ENCODE results near the gene RNF2.
"Not testable (repeated sequence)": the region's sequence is repeated elsewhere in the genome, so short reads cannot be mapped to it uniquely, and the experiment has no call there.

Gene RNF2

DNA sequence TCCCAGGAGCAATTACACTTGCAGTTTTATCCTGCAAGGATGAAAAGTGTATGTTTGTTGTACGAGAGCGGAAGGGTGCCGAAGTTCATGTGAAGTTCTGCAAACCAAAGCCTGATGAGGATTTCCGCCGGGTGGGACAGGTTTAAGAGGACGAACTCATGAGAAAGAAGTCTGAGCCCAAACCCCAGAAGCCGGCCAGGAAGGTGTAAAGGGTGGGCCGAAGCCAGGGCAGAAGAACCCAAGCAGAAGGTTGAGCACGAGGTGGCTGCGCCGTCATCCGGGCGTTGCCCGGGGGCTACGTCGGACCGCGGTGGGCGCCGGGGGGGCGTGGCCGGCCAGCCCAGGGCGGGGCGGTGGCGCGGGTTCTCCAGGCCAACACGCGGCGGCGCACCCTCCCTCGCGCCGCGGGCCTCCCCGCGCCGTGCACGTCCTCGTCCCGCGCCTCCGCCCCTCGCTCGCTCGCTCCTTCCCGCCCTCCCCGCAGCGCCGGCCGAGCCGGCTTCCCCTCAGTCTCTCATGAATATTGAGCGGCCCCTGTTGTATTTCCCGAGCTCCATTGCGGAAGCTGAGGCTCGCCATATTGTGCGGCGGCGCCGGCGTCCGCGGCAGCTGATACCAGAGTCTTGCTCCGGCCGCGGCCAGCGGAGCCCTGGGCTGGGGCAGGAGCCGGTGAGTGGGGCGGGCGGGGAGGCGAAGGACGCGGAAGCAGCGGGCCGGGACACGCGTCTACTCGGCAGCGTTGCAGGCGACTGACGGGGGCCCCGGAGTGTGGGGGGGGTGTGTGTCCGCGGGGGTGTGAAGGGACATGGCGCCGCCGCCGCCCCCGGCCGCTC lies at the start of gene RNF2:
Gene RNF2, plus strand, starts transcription at position 578 of the 833 bp plus-strand sequence. CDS start 41,996 bp downstream, outside the sequence.
- peak; percentile 50 to 71 (median 54) for DNase-seq (ENCODE audit: low read depth in 2 of 3, low spot score in 1 of 3)

DNA sequence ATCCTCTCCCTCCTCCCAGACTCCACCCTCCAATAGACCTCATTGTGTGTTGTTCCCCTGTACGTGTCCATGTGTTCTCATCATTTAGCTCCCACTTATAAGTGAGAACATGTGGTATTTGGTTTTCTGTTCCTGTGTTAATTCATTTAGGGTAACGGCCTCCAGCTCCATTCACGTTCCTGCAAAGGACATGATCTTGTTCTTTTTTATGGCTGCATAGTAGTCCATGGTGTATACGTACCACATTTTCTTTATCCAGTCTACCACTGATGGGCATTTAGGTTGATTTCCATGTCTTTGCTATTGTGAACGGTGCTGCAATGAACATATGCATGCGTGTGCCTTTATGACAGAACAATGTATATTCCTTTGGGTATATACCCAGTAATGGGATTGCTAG lies 45.4 kb upstream of the RNF2 start:
- DNase-seq (ENCODE audit: low read depth in 2 of 3, low spot score in 1 of 3): not testable (repeated sequence)

DNA sequence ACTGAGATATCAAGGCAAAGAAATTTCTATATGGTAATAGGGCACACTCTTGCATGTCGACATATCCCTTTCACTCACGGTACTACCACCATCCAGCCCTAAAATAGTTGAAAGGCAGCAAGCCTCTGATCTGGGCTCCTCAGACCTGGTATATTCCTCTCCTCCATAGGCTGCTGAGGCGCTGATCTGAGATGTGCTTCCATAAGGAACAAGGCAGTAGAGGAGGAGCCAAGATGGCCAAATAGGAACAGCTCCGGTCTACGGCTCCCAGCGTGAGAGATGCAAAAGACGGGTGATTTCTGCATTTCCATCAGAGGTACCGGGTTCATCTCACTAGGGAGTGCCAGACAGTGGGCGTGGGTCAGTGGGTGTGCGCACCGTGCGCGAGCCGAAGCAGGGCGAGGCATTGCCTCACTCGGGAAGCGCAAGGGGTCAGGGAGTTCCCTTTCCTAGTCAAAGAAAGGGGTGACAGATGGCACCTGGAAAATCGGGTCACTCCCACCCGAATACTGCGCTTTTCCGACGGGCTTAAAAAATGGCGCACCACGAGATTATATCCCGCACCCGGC lies 44.0 kb upstream of the RNF2 start:
- not testable (repeated sequence) for DNase-seq (ENCODE audit: low read depth in 2 of 3, low spot score in 1 of 3)

DNA sequence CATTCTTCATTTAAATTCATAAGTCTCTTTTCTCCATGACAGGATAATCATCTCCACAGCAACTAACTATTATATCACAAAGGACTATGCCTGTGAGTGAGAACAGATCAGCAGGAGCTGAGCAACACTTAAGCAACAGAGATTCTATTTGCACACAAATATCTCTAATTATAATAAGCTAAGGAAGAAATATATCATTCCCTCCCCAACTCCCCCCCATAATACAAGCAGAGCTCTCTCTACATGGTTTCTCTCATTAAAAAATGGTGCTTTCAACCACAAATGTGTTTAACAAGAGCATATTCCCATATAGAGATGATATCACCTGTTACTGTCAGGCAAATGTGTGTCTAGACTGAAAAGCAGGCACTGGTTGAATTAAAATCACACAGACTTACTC lies 36.5 kb upstream of the RNF2 start:
- DNase-seq (ENCODE audit: low read depth in 2 of 3, low spot score in 1 of 3): no peak

DNA sequence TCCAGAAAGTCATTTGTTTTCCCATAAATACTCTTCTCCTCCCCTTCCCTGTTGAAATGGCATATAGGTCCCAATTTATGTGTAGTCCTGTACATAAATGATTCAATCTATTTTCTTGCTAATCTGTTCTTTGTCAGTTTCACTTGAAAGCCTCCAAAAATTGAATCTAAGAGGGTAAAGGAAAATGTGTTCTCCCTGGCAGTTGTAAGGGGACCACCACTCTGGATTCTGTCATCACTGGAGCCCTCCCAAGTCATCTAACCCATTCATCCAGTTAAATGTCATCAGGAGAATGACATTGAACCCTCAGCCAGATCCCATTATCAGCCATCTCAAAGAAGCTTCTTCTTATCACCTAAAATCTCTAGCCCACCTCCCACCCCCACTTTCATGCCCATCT lies 35.0 kb upstream of the RNF2 start:
- no peak for DNase-seq (ENCODE audit: low read depth in 2 of 3, low spot score in 1 of 3)

DNA sequence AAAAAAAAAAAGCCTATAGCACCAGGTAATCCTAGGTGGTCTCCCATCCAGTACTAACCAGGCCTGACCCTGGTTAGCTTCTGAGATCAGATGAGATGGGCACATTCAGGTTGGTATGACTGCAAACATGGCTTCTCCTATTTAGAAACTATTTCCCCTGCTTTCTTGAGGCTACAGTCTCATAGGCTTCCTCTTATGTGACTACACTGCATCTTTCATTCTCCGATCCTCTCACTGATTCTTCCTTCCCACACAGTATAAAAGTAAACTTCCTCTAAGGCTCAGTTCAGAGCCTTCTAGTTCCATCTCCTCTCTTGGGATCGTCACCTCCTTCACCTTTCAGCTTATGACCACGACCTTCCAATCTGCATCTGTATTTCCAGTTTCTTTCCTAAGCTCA lies 30.4 kb upstream of the RNF2 start:
- no peak for DNase-seq (ENCODE audit: low read depth in 2 of 3, low spot score in 1 of 3)

DNA sequence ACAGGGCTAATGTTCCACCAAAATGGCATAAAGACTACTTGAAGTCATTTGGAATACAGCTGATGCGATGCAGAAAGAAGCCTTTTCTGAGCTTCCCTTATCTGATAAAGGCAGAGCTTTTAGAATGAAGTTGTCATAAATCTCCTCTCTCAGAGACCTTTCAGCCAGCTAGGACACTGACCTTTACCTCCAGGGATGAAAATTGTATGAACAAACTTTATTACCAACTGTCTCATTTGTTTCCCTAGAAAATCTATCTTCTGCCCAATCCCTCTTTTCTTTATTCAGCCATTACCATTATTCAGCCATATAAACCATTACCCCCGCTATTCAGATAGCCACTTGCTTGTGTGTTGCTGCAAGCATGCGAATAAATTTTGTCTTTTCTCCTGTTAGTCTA lies 29.7 kb upstream of the RNF2 start:
- no peak for DNase-seq (ENCODE audit: low read depth in 2 of 3, low spot score in 1 of 3)

DNA sequence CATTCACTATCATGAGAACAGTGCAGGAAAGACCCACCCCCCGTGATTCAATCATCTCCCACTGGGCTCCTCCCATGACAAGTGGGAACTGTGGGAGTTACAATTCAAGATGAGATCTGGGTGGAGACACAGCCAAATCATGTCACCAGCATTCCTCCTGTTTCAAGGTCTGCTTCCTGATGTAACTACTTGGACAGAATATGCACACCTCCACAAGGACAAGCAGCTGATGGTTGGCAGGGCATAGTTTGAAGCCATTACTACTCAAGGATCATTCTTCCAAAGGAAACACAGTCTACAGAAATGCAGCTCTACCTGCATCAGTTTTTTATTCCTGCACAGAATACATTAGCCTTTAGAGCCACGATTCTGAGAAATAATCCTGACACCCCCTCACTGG lies 28.5 kb upstream of the RNF2 start:
- no peak for DNase-seq (ENCODE audit: low read depth in 2 of 3, low spot score in 1 of 3)

DNA sequence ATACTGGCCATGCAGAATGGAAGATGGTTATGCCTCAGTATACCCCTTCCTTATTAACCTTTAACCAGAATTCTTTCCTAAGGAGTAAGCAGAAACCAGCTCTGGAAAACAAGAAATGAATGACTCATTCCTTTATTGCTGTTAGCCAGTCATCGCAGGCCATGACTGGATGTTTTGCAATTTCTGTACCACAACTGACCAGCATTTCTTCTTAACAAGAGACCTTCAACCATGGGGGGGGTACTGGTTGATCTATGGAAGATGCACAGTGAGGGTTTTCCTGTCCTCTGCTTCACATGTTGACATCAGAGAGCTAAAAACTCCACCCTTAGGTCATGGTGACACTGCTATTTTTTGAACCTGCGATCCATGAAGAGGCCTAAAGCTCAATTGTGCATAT lies 28.0 kb upstream of the RNF2 start:
- DNase-seq (ENCODE audit: low read depth in 2 of 3, low spot score in 1 of 3): no peak

DNA sequence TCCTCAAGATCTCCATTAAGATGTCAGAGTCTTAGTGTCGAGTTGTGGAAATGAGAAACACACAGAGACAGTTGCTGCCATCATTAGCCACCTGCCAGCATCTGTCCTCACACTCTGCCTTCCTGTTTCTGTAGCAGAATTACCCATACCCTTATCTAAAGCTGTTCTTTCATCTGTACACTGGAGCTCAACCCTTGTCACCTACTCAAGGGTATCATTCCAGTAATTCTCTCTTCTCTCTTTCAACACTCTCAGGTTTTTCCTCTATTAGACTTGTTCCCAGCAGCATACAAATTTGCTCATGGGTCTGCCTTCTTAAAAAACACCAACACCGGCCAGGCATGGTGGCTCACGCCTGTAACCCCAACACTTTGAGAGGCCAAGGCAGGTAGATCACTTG lies 27.4 kb upstream of the RNF2 start:
- DNase-seq (ENCODE audit: low read depth in 2 of 3, low spot score in 1 of 3): no peak

DNA sequence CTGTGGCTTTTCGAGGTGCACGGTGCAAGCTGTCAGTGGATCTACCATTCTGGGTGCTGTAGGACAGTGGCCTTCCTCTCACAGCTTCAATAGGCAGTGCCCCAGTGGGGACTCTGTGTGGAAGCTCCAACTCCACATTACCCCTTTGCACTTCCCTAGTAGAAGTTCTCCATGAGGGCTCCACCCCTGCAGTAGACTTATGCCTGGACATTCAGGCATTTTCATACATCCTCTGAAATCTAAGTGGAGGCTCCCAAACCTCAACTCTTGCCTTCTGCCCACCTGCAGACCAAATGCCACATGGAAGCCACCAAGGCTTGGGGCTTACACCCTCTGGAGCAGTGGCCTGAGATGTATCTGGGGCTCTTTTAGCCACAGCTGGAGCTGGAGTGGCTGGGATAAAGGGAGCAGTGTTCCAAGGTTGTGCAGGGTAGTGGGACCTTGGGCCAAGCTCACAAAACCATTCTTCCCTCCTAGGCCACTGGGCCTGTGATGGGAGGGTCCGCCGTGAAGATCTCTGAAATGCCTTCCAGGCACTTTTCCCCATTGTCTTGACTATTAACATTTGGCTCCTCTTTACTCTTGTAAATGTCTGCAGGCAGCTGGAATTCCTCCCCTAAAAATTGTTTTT lies 18.0 kb upstream of the RNF2 start:
- no peak for DNase-seq (ENCODE audit: low read depth in 2 of 3, low spot score in 1 of 3)

DNA sequence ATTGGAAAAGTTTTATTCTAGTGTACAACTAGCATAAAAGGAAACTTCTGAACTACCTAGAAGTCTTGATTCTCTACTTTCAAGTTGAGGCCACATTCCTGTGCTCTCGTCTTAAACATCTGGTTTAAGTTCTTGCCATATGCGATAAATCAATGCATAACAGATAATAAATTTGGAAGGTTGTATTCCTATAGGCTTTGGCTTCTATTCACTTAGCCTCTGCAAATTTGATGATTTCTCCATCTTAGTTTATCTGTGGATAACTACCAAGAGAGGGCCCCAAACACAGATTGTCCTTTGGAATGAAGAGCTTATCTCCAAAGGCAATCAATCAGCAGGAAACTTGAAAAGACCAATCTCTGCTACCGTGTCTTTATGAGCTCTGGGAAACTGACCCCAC lies 11.7 kb upstream of the RNF2 start:
- DNase-seq (ENCODE audit: low read depth in 2 of 3, low spot score in 1 of 3): no peak

DNA sequence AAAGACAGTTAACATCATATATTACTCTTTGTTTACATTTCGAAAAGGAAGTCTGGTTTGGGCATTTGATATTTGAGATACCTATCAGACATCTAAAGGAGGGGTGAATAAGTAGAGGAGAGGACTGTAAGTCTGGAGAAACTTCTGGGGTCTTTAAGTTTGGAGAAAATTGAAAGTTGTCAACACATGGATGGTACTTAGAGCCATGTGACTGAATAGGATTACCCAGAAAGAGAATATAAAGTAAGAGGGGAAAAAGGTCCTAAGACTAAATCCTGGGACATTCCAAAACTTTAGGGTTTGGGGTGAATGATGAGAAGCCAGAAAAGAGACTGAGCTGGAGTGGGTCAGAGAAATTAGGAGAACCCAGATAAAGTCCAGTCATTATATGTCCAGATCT lies 10.1 kb upstream of the RNF2 start:
- DNase-seq (ENCODE audit: low read depth in 2 of 3, low spot score in 1 of 3): no peak

DNA sequence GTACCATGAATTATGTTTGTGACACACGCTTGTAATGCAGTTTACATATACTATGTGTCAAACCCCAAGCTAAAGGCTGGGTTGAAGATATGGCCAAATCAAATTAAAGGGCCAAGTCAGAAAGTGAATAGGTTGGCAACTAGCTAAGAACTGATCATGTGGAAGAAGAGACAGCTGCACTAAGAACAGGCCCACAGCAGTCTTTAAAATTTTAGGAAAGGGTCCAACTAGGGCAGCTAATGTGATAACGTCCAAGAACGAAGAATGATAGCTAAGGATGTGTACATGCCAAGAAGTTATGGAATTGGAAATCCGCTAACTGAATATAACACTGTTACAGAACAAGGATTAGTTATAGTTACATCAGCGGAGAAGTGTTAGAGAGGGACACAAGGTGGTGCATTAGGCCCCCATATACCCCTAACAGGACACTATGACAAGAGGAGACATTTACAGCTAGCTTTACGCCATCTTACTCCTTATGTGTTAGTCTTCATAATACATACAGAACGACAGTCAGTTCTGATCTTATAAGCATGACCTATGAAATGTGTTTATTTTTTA lies 6.5 kb upstream of the RNF2 start:
- DNase-seq (ENCODE audit: low read depth in 2 of 3, low spot score in 1 of 3): no peak

DNA sequence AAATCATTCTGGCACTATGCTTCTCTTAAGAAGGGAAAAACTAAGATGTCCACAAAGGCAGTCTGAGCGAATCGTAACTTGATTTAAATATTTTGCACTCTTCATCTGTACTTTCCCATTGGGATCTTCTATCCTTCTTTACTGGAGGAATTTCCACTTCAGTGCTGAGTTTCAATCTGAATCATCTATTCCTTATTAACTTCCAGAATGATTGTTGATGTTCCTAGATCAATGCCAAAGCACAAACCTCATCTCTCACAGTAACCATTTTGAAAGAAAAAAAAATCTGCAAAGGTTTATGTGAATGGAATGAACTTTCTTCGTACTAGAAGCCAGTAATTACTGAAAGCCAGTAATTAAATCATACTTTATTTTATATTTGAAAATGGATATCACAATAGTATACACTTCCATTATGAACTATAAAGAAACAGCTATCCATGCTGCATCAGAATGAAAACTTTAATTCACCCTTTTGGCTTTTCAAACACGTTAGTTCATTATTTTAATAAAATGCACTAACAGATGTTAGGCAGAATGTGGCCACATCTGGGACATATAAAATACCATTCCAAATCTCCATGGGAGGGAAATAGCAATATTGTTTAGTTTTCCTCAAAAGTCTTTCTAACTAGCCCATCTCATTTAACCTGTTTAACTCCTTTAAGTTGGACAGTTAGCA lies 5.5 kb upstream of the RNF2 start:
- DNase-seq (ENCODE audit: low read depth in 2 of 3, low spot score in 1 of 3): no peak

DNA sequence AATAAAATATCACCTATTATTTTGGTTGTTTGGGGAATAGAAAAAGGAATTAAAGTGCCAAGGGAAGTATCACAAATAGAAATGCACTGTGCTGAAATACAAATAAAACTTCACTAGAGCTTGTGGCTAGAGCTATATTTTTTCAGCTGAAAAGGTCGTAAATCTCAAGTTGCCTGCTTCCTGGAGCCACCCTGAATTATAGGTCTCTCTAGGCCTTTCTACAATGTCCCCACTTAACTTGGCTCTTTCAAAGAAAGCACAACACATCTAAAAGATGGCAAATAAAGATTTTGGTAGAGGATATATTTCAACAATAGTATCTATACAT lies 5.0 kb upstream of the RNF2 start:
- DNase-seq (ENCODE audit: low read depth in 2 of 3, low spot score in 1 of 3): no peak

DNA sequence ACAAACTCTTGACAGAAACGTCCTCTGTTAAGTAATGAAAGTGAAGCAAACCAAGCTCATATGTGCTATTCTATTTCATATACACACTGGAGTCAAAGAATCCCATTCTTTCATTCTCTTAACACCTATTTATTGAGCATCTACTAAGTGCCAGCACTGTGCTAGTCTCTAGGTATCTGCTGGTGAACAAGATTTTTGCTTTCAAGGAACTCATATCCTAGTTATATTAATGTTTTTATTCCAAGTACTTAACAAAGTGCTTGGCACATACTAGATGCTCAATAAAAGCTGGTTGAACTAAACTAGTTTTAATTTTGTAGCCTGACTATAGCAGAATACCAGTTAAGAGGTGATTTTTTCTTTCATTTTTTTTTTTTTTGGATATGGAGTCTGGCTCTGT lies 3.6 kb upstream of the RNF2 start:
- no peak for DNase-seq (ENCODE audit: low read depth in 2 of 3, low spot score in 1 of 3)

DNA sequence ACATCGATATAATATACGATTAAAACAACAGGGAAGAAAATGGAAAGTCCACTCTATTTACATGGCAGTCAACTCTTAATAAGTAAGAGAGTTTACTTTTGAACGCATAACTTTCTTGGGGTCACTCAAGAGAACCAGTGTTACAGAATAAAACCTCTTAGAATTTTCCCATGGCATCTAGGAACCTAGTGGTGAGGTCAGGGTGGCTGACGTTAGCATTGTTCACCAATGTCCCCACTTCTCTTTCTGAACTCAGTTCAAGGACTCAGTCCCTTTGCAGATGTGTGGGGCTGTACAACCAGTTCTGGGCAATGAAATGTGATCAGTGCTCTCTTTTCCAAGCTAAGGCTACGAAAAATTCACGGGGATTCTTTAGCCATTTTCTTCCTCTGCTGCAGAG lies 2.6 kb upstream of the RNF2 start:
- no peak for DNase-seq (ENCODE audit: low read depth in 2 of 3, low spot score in 1 of 3)

DNA sequence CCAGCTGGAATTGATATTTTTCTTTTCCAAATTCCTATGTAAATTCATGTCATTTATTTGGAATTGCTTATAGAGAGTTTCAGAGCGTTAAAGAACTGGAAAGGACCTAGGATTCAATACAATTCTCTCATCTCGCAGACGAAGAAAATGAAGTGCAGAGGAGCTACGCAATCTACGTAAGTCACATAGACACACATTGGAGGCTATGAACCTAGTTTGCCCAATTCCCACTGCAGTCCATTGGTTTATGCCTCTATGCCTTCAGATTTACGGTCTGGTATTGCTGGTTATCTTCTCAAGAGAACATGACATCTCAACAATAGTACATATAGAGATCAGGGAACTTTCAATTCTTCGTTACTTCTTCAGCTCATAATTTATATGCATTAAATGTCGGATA lies 971 bp upstream of the RNF2 start:
- DNase-seq (ENCODE audit: low read depth in 2 of 3, low spot score in 1 of 3): no peak

DNA sequence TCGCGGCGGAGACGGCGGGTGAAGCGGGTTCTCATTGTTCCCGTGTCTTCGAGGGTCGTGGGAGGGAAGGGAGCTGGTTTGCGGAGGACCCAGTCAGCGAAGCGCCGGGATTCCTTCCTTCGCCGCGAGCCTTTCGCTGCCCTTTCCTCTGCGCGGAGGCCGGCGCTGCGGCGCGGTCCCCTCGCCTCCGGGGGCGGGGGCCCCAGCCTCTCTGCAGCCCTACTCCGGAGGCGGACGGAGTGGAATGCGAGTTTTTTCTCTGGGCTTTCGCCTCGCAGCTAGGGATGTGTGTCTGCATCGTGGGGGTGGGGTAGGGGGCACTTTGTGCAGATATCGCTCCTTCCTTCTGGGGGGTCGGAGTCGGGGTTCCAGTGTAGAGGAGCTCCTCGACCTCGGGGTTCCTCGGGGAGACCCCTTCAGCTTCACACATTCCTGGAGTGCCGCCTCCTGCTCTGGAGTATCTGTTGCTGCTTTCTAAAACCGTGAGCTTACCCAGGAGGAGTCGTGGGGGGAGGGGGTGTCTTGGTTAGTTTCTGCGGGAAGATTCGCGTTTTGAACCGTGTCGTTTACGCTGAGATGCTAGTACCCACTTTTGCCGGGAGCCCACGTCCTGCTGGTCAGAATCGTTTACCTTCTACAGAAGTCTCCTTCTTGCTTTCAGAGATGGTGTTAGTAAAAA lies 595 bp downstream of the RNF2 start:
- DNase-seq (ENCODE audit: low read depth in 2 of 3, low spot score in 1 of 3): peak; percentile 6 to 34 (median 29)

DNA sequence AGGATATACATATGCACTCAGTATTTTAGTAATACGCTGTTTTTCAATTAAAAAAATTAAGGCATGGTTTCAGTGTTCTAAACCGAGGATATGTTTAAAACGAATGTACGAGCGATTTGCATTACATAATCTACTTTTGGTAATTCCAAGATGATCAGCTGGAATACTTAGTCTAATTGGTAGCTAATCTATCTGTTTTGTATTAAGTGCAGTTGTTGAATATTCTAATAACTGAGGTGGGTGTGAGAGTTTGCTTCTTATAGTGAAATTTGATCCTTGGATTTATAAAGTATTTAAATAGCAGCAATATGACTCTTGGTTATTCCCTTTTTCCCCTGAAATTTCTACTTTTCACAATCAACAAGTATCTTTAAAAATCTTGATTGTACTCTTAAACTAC lies 1.3 kb downstream of the RNF2 start:
- DNase-seq (ENCODE audit: low read depth in 2 of 3, low spot score in 1 of 3): no peak
